Thoracic aorta (tissue), 2 donors: ENCODE results near the gene ITGB4. TPM values are rescaled to one million over a fixed set of nuclear protein-coding genes. Genes with fewer than 3 reads are reported as not detected.

Experiments used
- ATAC-seq: fragments of 150-250 bp; one replicate; pipeline ENCODE4 v1.8.0; 2017; ENCODE audit warnings: low read depth; ENCODE audit not compliant: insufficient number of reproducible peaks, low FRiP score
- DNase-seq: peaks from one replicate; pipeline ENCODE4 v3.0.0-alpha.2; 2020; ENCODE audit warnings: low spot score
- H3K27ac ChIP-seq, 2 donors: fragments of 200-600 bp; sonication (generic); 1 replicate in 1 of 2; 2 replicates in 1 of 2; pipeline ENCODE4 v1.5.1; 2016; ENCODE audit warnings: mild to moderate bottlenecking in 2 of 2, moderate library complexity in 2 of 2
- H3K27me3 ChIP-seq: fragments of 200-600 bp; sonication (generic); replicated peaks from 2 replicates; pipeline ENCODE4 v1.6.0; 2016; ENCODE audit warnings: mild to moderate bottlenecking; ENCODE audit not compliant: insufficient read depth
- H3K36me3 ChIP-seq: fragments of 200-600 bp; sonication (generic); one replicate; pipeline ENCODE4 v1.5.1; 2016
- H3K4me1 ChIP-seq, 2 donors: fragments of 200-600 bp; sonication (generic); 1 replicate in 1 of 2; 2 replicates in 1 of 2; pipeline versions ENCODE4 v1.5.1 to v1.6.0; 2016; ENCODE audit warnings: low read depth in 2 of 2, mild to moderate bottlenecking in 1 of 2; ENCODE audit not compliant: control insufficient read depth in 1 of 2
- H3K4me3 ChIP-seq: fragments of 200-600 bp; sonication (generic); 2 replicates; pipeline ENCODE4 v1.5.1; 2016; ENCODE audit warnings: mild to moderate bottlenecking
- H3K9me3 ChIP-seq: fragments of 200-600 bp; sonication (generic); 2 replicates; pipeline ENCODE4 v1.5.1; 2016
- CTCF ChIP-seq: fragments of 200-600 bp; sonication (generic); IDR thresholded peaks from one replicate; pipeline ENCODE4 v1.5.1; 2019; ENCODE audit warnings: antibody characterized with exemption
- total RNA-seq, 2 donors: library from RNA; depleted of rRNA; stranded (reverse); fragments of >200 nt; gene quantifications; one replicate each; pipeline versions ENCODE4 v1.1.0 to v1.2.3, GENCODE V29; 2016

Gene ITGB4
- total RNA-seq, 2 donors from 2014 or later, result 11.6 to 21.1 TPM

GRCh38 chr17:75697651-75698291 is 23.5 kb upstream of the ITGB4 start:
- Histone ChIP-seq H3K36me3 (peaks cover 50% of the 10 kb centered on the region), H3K4me3 (no peak overlapping the region), H3K9me3 (no peaks in the 10 kb centered on the region), H3K4me1 (peaks cover 3 to 17% of the 10 kb centered on the region in 2 donors), H3K27ac (no peak overlapping the region), H3K27me3 (no peaks in the 10 kb centered on the region)
- ATAC-seq (no peak), DNase-seq (no peak)
- TF ChIP-seq CTCF, result no peak

GRCh38 chr17:75698659-75699058 is 22.6 kb upstream of the ITGB4 start:
- no peak overlapping the region for H3K27ac ChIP-seq

GRCh38 chr17:75701288-75701687 is 20.0 kb upstream of the ITGB4 start:
- no peaks in the 10 kb centered on the region for H3K9me3 ChIP-seq
- H3K4me3 ChIP-seq, result no peak overlapping the region
- H3K36me3 ChIP-seq, result peaks cover 75% of the 10 kb centered on the region
- no peaks in the 10 kb centered on the region for H3K4me1 ChIP-seq
- H3K27me3 ChIP-seq, result no peaks in the 10 kb centered on the region
- TF ChIP-seq CTCF, result no peak
- DNase-seq (no peak), ATAC-seq (no peak)
- no peak overlapping the region for H3K27ac ChIP-seq

More at GRCh38 chr17:75698659-75699058, 22.6 kb upstream of the ITGB4 start:
- Histone ChIP-seq H3K9me3 (no peaks in the 10 kb centered on the region), H3K27me3 (no peaks in the 10 kb centered on the region), H3K36me3 (peaks cover 57% of the 10 kb centered on the region), H3K4me3 (no peak overlapping the region), H3K4me1 (peaks cover 3 to 10% of the 10 kb centered on the region in 2 donors)
- DNase-seq (no peak), ATAC-seq (no peak)
- TF ChIP-seq CTCF, result no peak

- H3K4me3 ChIP-seq, result no peak overlapping the region
- H3K4me1 ChIP-seq, result no peaks in the 10 kb centered on the region
Observed at GRCh38 chr17:75703191-75703590, 18.1 kb upstream of the ITGB4 start.

GRCh38 chr17:75703591-75703990 is 17.7 kb upstream of the ITGB4 start:
- no peak overlapping the region for H3K27ac ChIP-seq
- ATAC-seq, result no peak
- no peak overlapping the region for H3K4me3 ChIP-seq
- H3K27me3 ChIP-seq, result no peaks in the 10 kb centered on the region
- H3K36me3 ChIP-seq, result peaks cover 82% of the 10 kb centered on the region
- no peaks in the 10 kb centered on the region for H3K9me3 ChIP-seq
- TF ChIP-seq CTCF, result no peak
- no peak for DNase-seq
- H3K4me1 ChIP-seq, result no peaks in the 10 kb centered on the region

More at GRCh38 chr17:75703191-75703590, 18.1 kb upstream of the ITGB4 start:
- ATAC-seq (no peak), DNase-seq (no peak)
- TF ChIP-seq CTCF, result no peak
- Histone ChIP-seq H3K9me3 (no peaks in the 10 kb centered on the region), H3K27me3 (no peaks in the 10 kb centered on the region), H3K36me3 (peaks cover 83% of the 10 kb centered on the region), H3K27ac (no peak overlapping the region)
